ENCODE data around the gene SEH1L. TPM values are rescaled to one million over a fixed set of nuclear protein-coding genes. Genes with fewer than 3 reads are reported as not detected.

The SEH1L gene
- total RNA-seq, 1 experiment from 2014 or later = 61.2 TPM

DNA sequence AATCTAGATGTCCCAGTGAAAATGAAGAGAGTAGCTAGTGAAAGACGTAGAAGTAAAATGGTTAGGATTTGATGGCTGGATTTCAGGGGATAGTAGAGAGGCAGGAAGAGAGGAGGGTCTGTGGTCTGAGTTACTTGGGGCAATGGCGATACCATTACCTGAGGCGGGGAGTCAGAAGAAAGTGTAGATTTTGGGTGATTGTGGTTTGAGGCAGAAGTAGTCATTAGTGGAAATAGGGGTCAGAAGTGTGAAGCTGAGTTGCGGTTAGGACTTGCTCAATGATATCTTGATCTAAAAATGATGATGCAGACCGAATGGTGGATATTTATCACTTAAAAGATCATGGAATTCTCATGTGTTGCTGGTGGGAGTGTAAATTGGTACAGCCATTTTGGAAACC, 84.4 kb downstream of the SEH1L start:
- Histone ChIP-seq H3K27ac (ENCODE audit: low read length) (no peak overlapping the region), H3K27me3 (ENCODE audit: low read length) (no peaks in the 10 kb centered on the region), H3K36me3 (ENCODE audit: low read depth, low read length) (peaks cover 57% of the 10 kb centered on the region), H3K4me2 (ENCODE audit: low read length) (no peak overlapping the region), H3K9me2 (replicated peaks; ENCODE audit: low read length) (no peaks in the 10 kb centered on the region), H3K4me1 (ENCODE audit: insufficient read depth, low read length) (0 out of 2 replicates have a peak, but pooled peaks cover 4% of the 10 kb centered on the region), H4K20me1 (ENCODE audit: low read length) (0 out of 2 replicates have a peak, but pooled peaks cover 3% of the 10 kb centered on the region), H3K4me3 (ENCODE audit: low read length) (no peak overlapping the region), H3F3A (ENCODE audit: low read length, unreplicated experiment) (no peaks in the 10 kb centered on the region), H2AFZ (ENCODE audit: low read length) (no peak overlapping the region), H3K79me2 (ENCODE audit: low read length) (no peaks in the 10 kb centered on the region), H3K9ac (ENCODE audit: low read length) (no peak overlapping the region), H3K9me3 (ENCODE audit: low read length) (no peaks in the 10 kb centered on the region)
- intact Hi-C loops (cut with micrococcal nuclease) = no loop called here
- ATAC-seq = no peak
- BruUV-seq (replicated peaks) = no TSS peak
- DNase-seq = no peak
- no peak for TF ChIP-seq CTCF (conservative IDR thresholded peaks at IDR 0.05; ENCODE audit: low read depth, low read length)
- TF ChIP-seq EZH2phosphoT487 (IDR thresholded peaks at IDR 0.05; ENCODE audit: borderline replicate concordance, low read length) = no peak
- TF ChIP-seq EZH2 (IDR thresholded peaks at IDR 0.05; ENCODE audit: low read length, unreplicated experiment) = no peak
- ChIA-PET CTCF (no interaction called here), POLR2A (ENCODE audit: unreplicated experiment) (no interaction called here)

- Histone ChIP-seq H3K4me2 (ENCODE audit: low read length) (no peak overlapping the region), H2AFZ (ENCODE audit: low read length) (no peak overlapping the region), H3K9me2 (replicated peaks; ENCODE audit: low read length) (no peaks in the 10 kb centered on the region), H3K9ac (ENCODE audit: low read length) (no peak overlapping the region), H3K4me1 (ENCODE audit: insufficient read depth, low read length) (0 out of 2 replicates have a peak, but pooled peaks cover 4% of the 10 kb centered on the region), H3K9me3 (ENCODE audit: low read length) (no peaks in the 10 kb centered on the region), H3K79me2 (ENCODE audit: low read length) (no peaks in the 10 kb centered on the region), H3K4me3 (ENCODE audit: low read length) (no peak overlapping the region), H3K27ac (ENCODE audit: low read length) (no peak overlapping the region), H3K27me3 (ENCODE audit: low read length) (no peaks in the 10 kb centered on the region), H3F3A (ENCODE audit: low read length, unreplicated experiment) (no peaks in the 10 kb centered on the region), H4K20me1 (ENCODE audit: low read length) (0 out of 2 replicates have a peak, but pooled peaks cover 3% of the 10 kb centered on the region), H3K36me3 (ENCODE audit: low read depth, low read length) (peaks cover 50% of the 10 kb centered on the region)
- POLR2A ChIA-PET (ENCODE audit: unreplicated experiment) = no interaction called here
- TF ChIP-seq EZH2phosphoT487 (IDR thresholded peaks at IDR 0.05; ENCODE audit: borderline replicate concordance, low read length) (no peak), EZH2 (IDR thresholded peaks at IDR 0.05; ENCODE audit: low read length, unreplicated experiment) (no peak)
- intact Hi-C loops (cut with micrococcal nuclease) = no loop called here
- CTCF ChIA-PET = no interaction called here
- ATAC-seq (no peak), DNase-seq (no peak)
- no TSS peak for BruUV-seq (replicated peaks)
Observed at GRCh38 chr18:13035249-13035914, 87.6 kb downstream of the SEH1L start.

- Histone ChIP-seq H3K9ac (ENCODE audit: low read length) (no peak overlapping the region), H3K4me3 (ENCODE audit: low read length) (no peak overlapping the region), H3K27ac (ENCODE audit: low read length) (no peak overlapping the region), H3K79me2 (ENCODE audit: low read length) (no peaks in the 10 kb centered on the region), H3K36me3 (ENCODE audit: low read depth, low read length) (peaks cover 41% of the 10 kb centered on the region), H3K27me3 (ENCODE audit: low read length) (no peaks in the 10 kb centered on the region), H3F3A (ENCODE audit: low read length, unreplicated experiment) (no peaks in the 10 kb centered on the region), H4K20me1 (ENCODE audit: low read length) (0 out of 2 replicates have a peak, but pooled peaks cover 3% of the 10 kb centered on the region), H3K4me1 (ENCODE audit: insufficient read depth, low read length) (0 out of 2 replicates have a peak, but pooled peaks cover 4% of the 10 kb centered on the region), H3K4me2 (ENCODE audit: low read length) (no peak overlapping the region), H3K9me2 (replicated peaks; ENCODE audit: low read length) (no peaks in the 10 kb centered on the region), H3K9me3 (ENCODE audit: low read length) (no peaks in the 10 kb centered on the region), H2AFZ (ENCODE audit: low read length) (no peak overlapping the region)
- CTCF ChIA-PET = no interaction called here
- TF ChIP-seq CTCF (conservative IDR thresholded peaks at IDR 0.05; ENCODE audit: low read depth, low read length) (no peak), EZH2phosphoT487 (IDR thresholded peaks at IDR 0.05; ENCODE audit: borderline replicate concordance, low read length) (no peak), EZH2 (IDR thresholded peaks at IDR 0.05; ENCODE audit: low read length, unreplicated experiment) (no peak)
- intact Hi-C loops (cut with micrococcal nuclease) = loop anchor here (2.0 kb wide), 1 partner anchor 38 kb away; no protein-coding TSS in a partner anchor
- ATAC-seq (peak; percentile 93), DNase-seq (peak; percentile 29)
- POLR2A ChIA-PET (ENCODE audit: unreplicated experiment) = interaction anchor here (0.5 to 1.0 kb wide), 4 partner anchors 17 to 384 kb away, joined by 3 to 6 read pairs (median 3); partner anchors contain the start of gene CEP192
- no TSS peak for BruUV-seq (replicated peaks)
Observed at GRCh38 chr18:13036622-13037320, 89.0 kb downstream of the SEH1L start.

Other genes with a start within 250 kb of the SEH1L start
- 13.5 and 25.1 TPM in 2 replicates for gene CEP76, start 245.3 kb upstream of the SEH1L start, total RNA-seq (2014; rRNA removed)
- gene PSMG2, start 245.0 kb upstream of the SEH1L start, total RNA-seq (2014; rRNA removed) = 78.2 and 93.6 TPM in 2 replicates
- 59.8 and 62.4 TPM in 2 replicates for gene PTPN2, start 63.8 kb upstream of the SEH1L start, total RNA-seq (2014; rRNA removed)
- gene CEP192, start 43.4 kb downstream of the SEH1L start, total RNA-seq (2014; rRNA removed) = 32.6 and 34.4 TPM in 2 replicates

Measured in PC-3 (cell line).